Adrenal gland (tissue), 5 donors: Measurements from ENCODE around the gene LRIG1.

Source experiments
- CTCF ChIP-seq, 6 experiments: fragments of 450-650 bp in 4 of 6; fragments of 200-600 bp in 2 of 6; sonication (generic) in 1 of 6; IDR thresholded peaks; 1 replicate in 5 of 6; 2 replicates in 1 of 6; pipeline versions ENCODE4 v1.5.1 to v1.8.0; 2016 to 2021; ENCODE audit warnings: antibody characterized with exemption in 6 of 6, mild to moderate bottlenecking in 2 of 6, moderate library complexity in 1 of 6
- POLR2A ChIP-seq, 2 donors: fragments of 450-650 bp; IDR thresholded peaks; one replicate each; pipeline ENCODE4 v1.6.1; 2017; ENCODE audit warnings: antibody characterized with exemption in 2 of 2, mild to moderate bottlenecking in 2 of 2, moderate library complexity in 1 of 2
- donor health status: DM: no; HTN: no; CAD: no.

GRCh38 chr3:66427951-66428474 lies 72.8 kb downstream of the LRIG1 start:
- TF ChIP-seq CTCF (IDR thresholded peaks at IDR 0.05) (no peak), POLR2A (IDR thresholded peaks at IDR 0.05) (no peak)
